GM23248 (cell line): ENCODE results near the gene NT5E. TPM values are rescaled to one million over a fixed set of nuclear protein-coding genes. Genes with fewer than 3 reads are reported as not detected.

Source experiments
- DNase-seq: peaks from one replicate; pipeline ENCODE4 v3.0.0-alpha.2; 2015
- H2AFZ ChIP-seq: fragments of 200-600 bp; sonication (generic); 2 replicates; pipeline ENCODE4 v1.6.1; 2016; ENCODE audit warnings: antibody characterized with exemption
- H3F3A ChIP-seq: fragments of 200-600 bp; sonication (generic); 2 replicates; pipeline ENCODE4 v1.6.1; 2016; ENCODE audit warnings: mild to moderate bottlenecking, antibody characterized with exemption, mixed run types; ENCODE audit not compliant: insufficient read depth
- H3K27ac ChIP-seq: fragments of 200-600 bp; sonication (generic); 2 replicates; pipeline ENCODE4 v1.5.1; 2016; ENCODE audit warnings: mild to moderate bottlenecking
- H3K27me3 ChIP-seq: fragments of 200-600 bp; sonication (generic); replicated peaks from 2 replicates; pipeline ENCODE4 v1.6.1; 2016; ENCODE audit warnings: mild to moderate bottlenecking; ENCODE audit not compliant: insufficient read depth
- H3K36me3 ChIP-seq: fragments of 200-600 bp; sonication (generic); 2 replicates; pipeline ENCODE4 v1.6.1; 2016; ENCODE audit warnings: low read depth, mild to moderate bottlenecking
- H3K4me1 ChIP-seq: fragments of 200-600 bp; sonication (generic); 2 replicates; pipeline ENCODE4 v1.6.1; 2016; ENCODE audit warnings: mild to moderate bottlenecking; ENCODE audit not compliant: insufficient read depth
- H3K4me2 ChIP-seq: fragments of 200-600 bp; sonication (generic); one replicate; pipeline ENCODE4 v1.6.1; 2016; ENCODE audit warnings: mild to moderate bottlenecking; ENCODE audit not compliant: unreplicated experiment
- H3K4me3 ChIP-seq: fragments of 200-600 bp; sonication (generic); 2 replicates; pipeline ENCODE4 v1.5.1; 2016; ENCODE audit warnings: mild to moderate bottlenecking
- H3K79me2 ChIP-seq: fragments of 200-600 bp; sonication (generic); 2 replicates; pipeline ENCODE4 v1.6.1; 2016; ENCODE audit warnings: mild to moderate bottlenecking; ENCODE audit not compliant: insufficient read depth
- H3K9ac ChIP-seq: fragments of 200-600 bp; sonication (generic); 2 replicates; pipeline ENCODE4 v1.6.1; 2016; ENCODE audit warnings: mild to moderate bottlenecking
- H3K9me2 ChIP-seq: fragments of 200-600 bp; sonication (generic); 2 replicates; pipeline ENCODE4 v1.6.1; 2016; ENCODE audit warnings: mixed run types, mild to moderate bottlenecking, moderate library complexity; ENCODE audit not compliant: insufficient read depth
- H3K9me3 ChIP-seq: fragments of 200-600 bp; sonication (generic); one replicate; pipeline ENCODE4 v1.6.1; 2017; ENCODE audit warnings: low read depth
- H4K20me1 ChIP-seq: fragments of 200-600 bp; sonication (generic); 2 replicates; pipeline ENCODE4 v1.6.0; 2016; ENCODE audit not compliant: insufficient read depth
- EZH2 ChIP-seq: fragments of 200-600 bp; sonication (generic); IDR thresholded peaks from 2 replicates; pipeline ENCODE4 v1.6.1; 2018; ENCODE audit warnings: antibody characterized with exemption, mild to moderate bottlenecking; ENCODE audit not compliant: insufficient read depth, poor library complexity, severe bottlenecking
- EZH2phosphoT487 ChIP-seq: fragments of 200-600 bp; sonication (generic); IDR thresholded peaks from 2 replicates; pipeline ENCODE4 v1.6.1; 2018; ENCODE audit warnings: antibody characterized with exemption, moderate library complexity, mild to moderate bottlenecking, low read depth; ENCODE audit not compliant: insufficient read depth
- WGBS, 2 experiments: methylation state at CpG; one replicate each; pipeline ENCODE4 v1.1.6; 2015 to 2017; ENCODE audit warnings: low lambda C conversion rate in 2 of 2, low coverage in 1 of 2; ENCODE audit errors: missing lambda C conversion rate in 2 of 2; 5-methylcytosine and 5-hydroxymethylcytosine counted together
- in situ Hi-C: fragments of 300-500 bp; cut with MboI; formaldehyde crosslinking; loops from 2 replicates; pipeline ENCODE4 v1.15.0; 2020
- polyA plus RNA-seq: library from polyadenylated mRNA; unstranded; fragments of >200 nt; fragmentation: Nextera tagmentation; extraction: Ambion mirVana; gene quantifications from 2 replicates; pipeline ENCODE4 v1.2.1, GENCODE V29; 2016
- total RNA-seq: library from RNA; depleted of rRNA; stranded (reverse); fragments of >200 nt; shearing (Covaris generic); gene quantifications from 2 replicates; pipeline ENCODE4 v1.2.3, GENCODE V29; 2014

Gene NT5E
- total and polyA plus RNA-seq, 2 experiments from 2014 or later, result 201 to 264 TPM

DNA sequence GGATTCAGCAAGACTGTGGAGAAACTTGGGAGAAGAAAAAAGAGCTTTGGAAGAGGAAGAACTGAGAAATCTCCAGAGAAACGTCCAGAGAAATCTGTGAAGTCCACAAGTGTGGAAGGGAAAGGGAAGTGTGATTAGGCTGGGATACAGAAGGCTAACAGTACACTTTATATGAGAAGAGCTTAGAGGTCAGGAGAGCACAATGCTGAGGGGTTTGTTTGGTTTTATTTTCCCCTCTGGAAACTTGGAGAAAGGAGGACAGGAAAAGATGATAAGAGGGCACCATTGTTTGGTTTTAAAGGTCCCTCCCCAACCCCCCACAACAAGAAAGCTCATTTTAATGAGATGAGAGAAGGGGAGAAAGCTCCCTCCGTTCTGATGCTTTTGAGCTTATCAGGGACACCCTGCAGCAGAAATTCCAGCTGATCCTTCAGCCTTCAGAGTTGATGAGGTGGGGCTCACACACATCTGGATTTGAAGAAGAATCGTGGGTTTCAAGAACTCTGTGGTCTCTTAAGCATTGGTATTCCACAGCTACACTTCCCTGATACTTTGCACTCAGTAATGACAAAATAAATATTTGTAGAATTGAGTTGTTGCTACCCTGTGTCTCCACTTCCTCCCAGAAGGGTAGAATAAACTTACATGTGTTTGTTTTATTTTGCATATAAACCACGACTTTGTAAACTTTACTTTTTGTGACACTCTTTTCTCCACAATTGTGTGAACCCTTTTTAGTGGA, 1.9 kb downstream of the NT5E start:
- in situ Hi-C loops, result no loop called here
- H3K4me1 ChIP-seq, result peaks cover 60% of the 10 kb centered on the region

DNA sequence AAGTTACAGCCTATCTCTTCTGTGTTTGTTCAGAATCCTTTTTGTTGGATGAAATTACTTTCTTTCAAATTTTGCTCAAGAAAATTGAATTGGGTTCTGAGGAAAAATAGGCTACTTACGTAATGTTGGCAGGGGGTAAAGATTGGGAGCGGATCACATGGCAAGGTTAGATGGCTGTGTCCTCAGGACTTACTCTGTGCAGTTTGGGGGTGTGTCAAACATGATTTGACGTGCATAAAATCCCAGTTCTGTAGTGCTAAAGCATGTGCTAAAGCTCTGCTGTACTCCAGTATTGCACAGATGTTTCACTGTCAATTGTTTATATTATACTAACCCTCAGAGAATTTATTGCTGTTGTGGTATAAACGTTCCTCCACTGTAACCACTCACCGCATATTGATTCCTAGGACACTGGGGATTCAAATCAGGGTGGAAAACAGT, 2.6 kb downstream of the NT5E start:
- peak; percentile 68 for DNase-seq
- peaks cover 63% of the 10 kb centered on the region for H3K4me1 ChIP-seq
- in situ Hi-C loops, result no loop called here
- no peak overlapping the region for H2AFZ ChIP-seq
- no peaks in the 10 kb centered on the region for H3K9me3 ChIP-seq
- H3K4me2 ChIP-seq, result peak overlapping the region; percentile 93
- H3K79me2 ChIP-seq, result peaks cover 94% of the 10 kb centered on the region
- peak overlapping the region; percentile 91 for H3K9ac ChIP-seq
- no peak for TF ChIP-seq EZH2
- TF ChIP-seq EZH2phosphoT487, result no peak
- peaks cover 13% of the 10 kb centered on the region; the same call in 1 of the 2 replicates for H3K36me3 ChIP-seq
- WGBS, 2 experiments, result 3 to 7% methylated on average over 5 of the region's 5 CpGs
- peak overlapping the region; percentile 88 for H3K27ac ChIP-seq
- H3F3A ChIP-seq, result peaks cover 69% of the 10 kb centered on the region
- no peaks in the 10 kb centered on the region for H3K9me2 ChIP-seq
- peak overlapping the region; percentile 96 for H3K4me3 ChIP-seq
- H3K27me3 ChIP-seq, result no peaks in the 10 kb centered on the region
- 0 out of 2 replicates have a peak, but pooled peaks cover 8% of the 10 kb centered on the region for H4K20me1 ChIP-seq

More for the DNA sequence above, 1.9 kb downstream of the NT5E start:
- Histone ChIP-seq H3K9me2 (no peaks in the 10 kb centered on the region), H3K9me3 (no peaks in the 10 kb centered on the region), H3K79me2 (peaks cover 92% of the 10 kb centered on the region), H3K4me3 (peak overlapping the region; percentile 96), H3F3A (peaks cover 62% of the 10 kb centered on the region), H2AFZ (no peak overlapping the region), H3K27me3 (no peaks in the 10 kb centered on the region), H3K36me3 (peaks cover 13% of the 10 kb centered on the region; the same call in 1 of the 2 replicates), H4K20me1 (0 out of 2 replicates have a peak, but pooled peaks cover 8% of the 10 kb centered on the region), H3K27ac (peak overlapping the region; percentile 88), H3K4me2 (peak overlapping the region; percentile 93), H3K9ac (peak overlapping the region; percentile 91)
- no peak for TF ChIP-seq EZH2phosphoT487
- no peak for TF ChIP-seq EZH2
- DNase-seq, result no peak
- 3% methylated on average over 4 of the region's 4 CpGs for WGBS, 2 experiments

GRCh38 chr6:85453052-85453451, 3.2 kb downstream of the NT5E start:
- DNase-seq, result no peak
- Histone ChIP-seq H3K9me3 (no peaks in the 10 kb centered on the region), H4K20me1 (0 out of 2 replicates have a peak, but pooled peaks cover 8% of the 10 kb centered on the region), H3K27me3 (no peaks in the 10 kb centered on the region), H3F3A (peaks cover 75% of the 10 kb centered on the region), H3K4me1 (peaks cover 63% of the 10 kb centered on the region), H3K36me3 (peaks cover 13% of the 10 kb centered on the region; the same call in 1 of the 2 replicates), H3K9ac (peak overlapping the region; percentile 91), H3K4me2 (peak overlapping the region; percentile 93), H3K27ac (no peak overlapping the region), H2AFZ (no peak overlapping the region), H3K4me3 (peak overlapping the region; percentile 96), H3K9me2 (no peaks in the 10 kb centered on the region), H3K79me2 (peaks cover 94% of the 10 kb centered on the region)
- WGBS, 2 experiments, result 77 to 80% methylated on average over 2 of the region's 2 CpGs
- in situ Hi-C loops, result no loop called here
- TF ChIP-seq EZH2 (no peak), EZH2phosphoT487 (no peak)

GRCh38 chr6:85453490-85453889, 3.6 kb downstream of the NT5E start:
- H3K9me3 ChIP-seq, result no peaks in the 10 kb centered on the region
- DNase-seq, result no peak
- H3K9ac ChIP-seq, result peak overlapping the region; percentile 91; the same call in 1 of the 2 replicates
- peaks cover 93% of the 10 kb centered on the region for H3K79me2 ChIP-seq
- peak overlapping the region; percentile 96 for H3K4me3 ChIP-seq
- peaks cover 13% of the 10 kb centered on the region; the same call in 1 of the 2 replicates for H3K36me3 ChIP-seq
- H4K20me1 ChIP-seq, result 0 out of 2 replicates have a peak, but pooled peaks cover 8% of the 10 kb centered on the region
- no peaks in the 10 kb centered on the region for H3K9me2 ChIP-seq
- H3K4me1 ChIP-seq, result peaks cover 63% of the 10 kb centered on the region
- no peak overlapping the region for H3K27ac ChIP-seq
- H3K27me3 ChIP-seq, result no peaks in the 10 kb centered on the region
- in situ Hi-C loops, result no loop called here
- no peak overlapping the region for H2AFZ ChIP-seq
- peaks cover 75% of the 10 kb centered on the region for H3F3A ChIP-seq
- H3K4me2 ChIP-seq, result peak overlapping the region; percentile 93
- 63 to 82% methylated on average over 2 of the region's 2 CpGs for WGBS, 2 experiments
- TF ChIP-seq EZH2phosphoT487 (no peak), EZH2 (no peak)
